Gastrocnemius medialis (tissue), 4 donors: ENCODE measurements around the gene SGCB.

ENCODE experiments used
- CTCF ChIP-seq, 5 experiments: fragments of 450-650 bp in 3 of 5; fragments of 200-600 bp in 2 of 5; sonication (generic) in 2 of 5; IDR thresholded peaks in 4 of 5; conservative IDR thresholded peaks in 1 of 5; 1 replicate in 4 of 5; 2 replicates in 1 of 5; pipeline ENCODE4 v1.5.1; 2016 to 2019; ENCODE audit warnings: antibody characterized with exemption in 5 of 5, mild to moderate bottlenecking in 3 of 5, moderate library complexity in 3 of 5
- POLR2A ChIP-seq, 2 donors: fragments of 450-650 bp; IDR thresholded peaks; one replicate each; pipeline ENCODE4 v1.6.1; 2017; ENCODE audit warnings: antibody characterized with exemption in 2 of 2, mild to moderate bottlenecking in 2 of 2, moderate library complexity in 2 of 2

- TF ChIP-seq CTCF (IDR thresholded peaks at IDR 0.05 in 4 of 5, conservative IDR thresholded peaks at IDR 0.05 in 1 of 5) (no peak), POLR2A (IDR thresholded peaks at IDR 0.05) (no peak)
Observed at GRCh38 chr4:52057196-52057595, 19.1 kb upstream of the SGCB start.
